Ovary (tissue), 9 donors: ENCODE measurements around the gene KDM4C. TPM values are rescaled to one million over a fixed set of nuclear protein-coding genes. Genes with fewer than 3 reads are reported as not detected.

Experiments
- DNase-seq, 5 donors: peaks; one replicate each; pipeline ENCODE4 v3.0.0-alpha.2; 2019 to 2020
- H3K27ac ChIP-seq, 2 donors: fragments of 200-600 bp; one replicate each; pipeline versions ENCODE4 v1.5.1 to v1.8.0; 2019 to 2022
- H3K27me3 ChIP-seq: fragments of 200-600 bp; one replicate; pipeline ENCODE4 v1.8.0; 2022
- H3K36me3 ChIP-seq: fragments of 200-600 bp; sonication (generic); one replicate; pipeline ENCODE4 v1.5.1; 2019
- H3K4me1 ChIP-seq: one replicate; pipeline ENCODE4 v1.8.1; 2013; ENCODE audit warnings: mild to moderate bottlenecking, moderate library complexity; ENCODE audit not compliant: insufficient read depth
- H3K4me3 ChIP-seq: fragments of 200-600 bp; sonication (generic); one replicate; pipeline ENCODE4 v1.5.1; 2017
- H3K9me3 ChIP-seq, 2 donors: fragments of 200-600 bp in 1 of 2; sonication (generic) in 1 of 2; one replicate each; pipeline versions ENCODE4 v1.5.1 to v1.8.1; 2013 to 2019; ENCODE audit warnings: mild to moderate bottlenecking in 1 of 2, moderate library complexity in 1 of 2
- CTCF ChIP-seq, 3 donors: fragments of 450-650 bp in 2 of 3; fragments of 200-600 bp in 1 of 3; IDR thresholded peaks; one replicate each; pipeline versions ENCODE4 v1.5.1 to v1.8.0; 2016 to 2022; ENCODE audit warnings: antibody characterized with exemption in 3 of 3, mild to moderate bottlenecking in 1 of 3
- EP300 ChIP-seq: sonication (generic); formaldehyde crosslinking; IDR thresholded peaks from one replicate; pipeline ENCODE4 v1.6.1; 2017; ENCODE audit warnings: antibody characterized with exemption
- POLR2A ChIP-seq: fragments of 450-650 bp; IDR thresholded peaks from one replicate; pipeline ENCODE4 v1.6.1; 2017; ENCODE audit warnings: antibody characterized with exemption, mild to moderate bottlenecking, moderate library complexity
- WGBS, 3 donors: extraction: QIAGEN DNeasy Blood & Tissue Kit in 1 of 3; methylation state at CpG; one replicate each; pipeline versions ENCODE4 v1.1.5 to v1.1.7; 2013 to 2017; 5-methylcytosine and 5-hydroxymethylcytosine counted together
- intact Hi-C, 4 donors: fragments of 100-400 bp; cut with DNase I; formaldehyde crosslinking; loops; one replicate each; pipeline versions ENCODE4 v1.11.0 to v1.15.1; 2022 to 2023
- polyA plus RNA-seq, 2 donors: library from polyadenylated mRNA; stranded (reverse); fragments of 200-250 nt in 1 of 2; fragments of 350-450 nt in 1 of 2; fragmentation: Illumina TruSeq in 1 of 2; extraction: RNeasy Lipid Tissue Mini Kit (QIAGEN cat#74804) in 1 of 2; gene quantifications; one replicate each; pipeline ENCODE4 v1.2.3, GENCODE V29; 2013 to 2014
- total RNA-seq, 7 donors: library from RNA; depleted of rRNA in 2 of 7; stranded (reverse); fragments of >200 nt in 2 of 7; fragmentation: NEBNext Ultra II Directional in 3 of 7; extraction: Animal tissue kit (Norgen Biotek cat#: 25700) in 3 of 7; gene quantifications; one replicate each; pipeline versions ENCODE4 v1.1.0 to v1.2.4, GENCODE V29; 2016 to 2023
- donor health status: DM: no; HTN: no; CAD: no; lungs with moderate emphysema.
- donor health status: DM: no; HTN: no; CAD: no.
- donor health status: Bipolar disorder and iron deficiency.
- donor health status: DM: yes; HTN: yes; CAD: no.
- donor health status: DM: no; HTN: no; CAD: no.
- donor health status: DM: yes; HTN: yes; CAD: no.

KDM4C gene
- total and polyA plus RNA-seq, 9 donors = 9.5 to 35.6 (median 26.7) TPM

DNA sequence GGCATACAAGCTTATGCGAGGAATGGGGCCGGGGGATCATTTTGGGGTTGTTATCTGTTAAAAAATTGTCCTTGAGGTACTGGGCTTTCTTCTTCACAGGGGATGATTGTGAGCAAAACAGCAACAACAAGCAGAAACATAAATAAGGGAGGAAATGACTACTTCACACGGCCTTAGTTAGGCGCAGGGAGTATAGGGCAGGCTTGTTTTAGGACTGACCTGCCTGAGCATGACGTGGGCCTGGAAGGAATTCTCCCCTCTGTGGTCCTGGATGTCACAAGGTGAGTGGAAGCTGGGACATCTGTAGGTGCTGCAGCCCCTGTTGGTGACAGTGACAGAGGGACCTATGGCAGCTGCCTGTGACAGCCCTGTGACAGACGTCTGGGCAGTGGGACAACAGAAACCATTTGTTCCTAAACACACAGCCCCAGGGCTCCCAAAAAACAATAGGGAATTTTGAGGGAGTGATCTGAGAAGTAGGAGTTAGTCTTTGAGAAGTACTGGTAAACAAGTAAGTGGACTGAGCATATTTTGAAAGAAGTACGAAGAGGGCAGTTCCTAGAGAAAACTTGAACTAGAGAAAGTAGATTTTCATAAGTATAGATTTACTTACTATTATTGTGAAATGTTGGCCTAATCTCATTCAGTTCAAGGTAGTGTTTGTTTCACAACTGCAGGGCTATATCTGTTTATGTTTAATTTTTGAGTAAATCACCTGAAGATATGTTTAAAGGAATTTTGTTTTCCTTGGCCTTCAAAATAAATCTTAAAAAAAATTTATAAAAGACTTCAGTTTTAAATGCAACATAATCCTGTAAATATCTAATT is 113.1 kb downstream of the KDM4C start:
- no peaks in the 10 kb centered on the region for H3K9me3 ChIP-seq
- no peak overlapping the region for H3K27ac ChIP-seq

GRCh38 chr9:6873857-6874256 is 116.1 kb downstream of the KDM4C start:
- Histone ChIP-seq H3K9me3 (no peaks in the 10 kb centered on the region), H3K36me3 (no peaks in the 10 kb centered on the region), H3K4me3 (no peak overlapping the region), H3K27me3 (no peaks in the 10 kb centered on the region), H3K4me1 (peaks cover 2% of the 10 kb centered on the region), H3K27ac (no peak overlapping the region)
- intact Hi-C loops = no loop called here
- TF ChIP-seq POLR2A (no peak), CTCF (IDR thresholded peaks at IDR 0.05) (peak in 1 of 3 donors; percentile 47), EP300 (no peak)
- DNase-seq = no peak
- WGBS, 3 donors = 12 to 25% (median 17%) methylated on average over 7 of the region's 7 CpGs

More for the DNA sequence above, 113.1 kb downstream of the KDM4C start:
- 71 to 73% (median 73%) methylated on average over 7 of the region's 7 CpGs for WGBS, 3 donors
- no peak overlapping the region for H3K4me3 ChIP-seq
- no peak for DNase-seq
- no peaks in the 10 kb centered on the region for H3K27me3 ChIP-seq
- no peak for TF ChIP-seq EP300
- TF ChIP-seq POLR2A = no peak
- TF ChIP-seq CTCF (IDR thresholded peaks at IDR 0.05) = no peak
- intact Hi-C loops = no loop called here
- no peaks in the 10 kb centered on the region for H3K36me3 ChIP-seq
- H3K4me1 ChIP-seq = peaks cover 2% of the 10 kb centered on the region

GRCh38 chr9:6876195-6876894 is 118.6 kb downstream of the KDM4C start:
- no peaks in the 10 kb centered on the region for H3K27me3 ChIP-seq
- DNase-seq = no peak

More at GRCh38 chr9:6876195-6876894, 118.6 kb downstream of the KDM4C start:
- peaks cover 2% of the 10 kb centered on the region for H3K4me1 ChIP-seq
- intact Hi-C loops = no loop called here
- TF ChIP-seq EP300 (no peak), CTCF (IDR thresholded peaks at IDR 0.05) (no peak), POLR2A (no peak)
- no peak overlapping the region for H3K27ac ChIP-seq
- H3K4me3 ChIP-seq = no peak overlapping the region
- no peaks in the 10 kb centered on the region for H3K36me3 ChIP-seq
- WGBS, 3 donors = 95 to 98% (median 96%) methylated on average over 10 of the region's 10 CpGs
- H3K9me3 ChIP-seq = no peaks in the 10 kb centered on the region
